ENCODE measurements around the gene ATAD3B.

- TF ChIP-seq CTCF (IDR thresholded peaks at IDR 0.05; ENCODE audit: low read depth, low read length) (no peak), POLR2A (IDR thresholded peaks at IDR 0.05; ENCODE audit: extremely low read depth, insufficient read length) (no peak), MAX (IDR thresholded peaks at IDR 0.05; ENCODE audit: low read depth, low read length) (no peak)
Measured at GRCh38 chr1:1540090-1540817, 68.7 kb downstream of the ATAD3B start, which contains the start of gene TMEM240.

Data from NB4 (cell line).